HG02610 (cell line): Measurements from ENCODE around the gene ZNF516.

ENCODE experiments used
- ATAC-seq: cut with Tn5 transposase; IDR thresholded peaks from one replicate; pipeline ENCODE4 v1.9.1; 2021; ENCODE audit warnings: mild to moderate bottlenecking, moderate library complexity; ENCODE audit not compliant: unreplicated experiment

Gene ZNF516

DNA sequence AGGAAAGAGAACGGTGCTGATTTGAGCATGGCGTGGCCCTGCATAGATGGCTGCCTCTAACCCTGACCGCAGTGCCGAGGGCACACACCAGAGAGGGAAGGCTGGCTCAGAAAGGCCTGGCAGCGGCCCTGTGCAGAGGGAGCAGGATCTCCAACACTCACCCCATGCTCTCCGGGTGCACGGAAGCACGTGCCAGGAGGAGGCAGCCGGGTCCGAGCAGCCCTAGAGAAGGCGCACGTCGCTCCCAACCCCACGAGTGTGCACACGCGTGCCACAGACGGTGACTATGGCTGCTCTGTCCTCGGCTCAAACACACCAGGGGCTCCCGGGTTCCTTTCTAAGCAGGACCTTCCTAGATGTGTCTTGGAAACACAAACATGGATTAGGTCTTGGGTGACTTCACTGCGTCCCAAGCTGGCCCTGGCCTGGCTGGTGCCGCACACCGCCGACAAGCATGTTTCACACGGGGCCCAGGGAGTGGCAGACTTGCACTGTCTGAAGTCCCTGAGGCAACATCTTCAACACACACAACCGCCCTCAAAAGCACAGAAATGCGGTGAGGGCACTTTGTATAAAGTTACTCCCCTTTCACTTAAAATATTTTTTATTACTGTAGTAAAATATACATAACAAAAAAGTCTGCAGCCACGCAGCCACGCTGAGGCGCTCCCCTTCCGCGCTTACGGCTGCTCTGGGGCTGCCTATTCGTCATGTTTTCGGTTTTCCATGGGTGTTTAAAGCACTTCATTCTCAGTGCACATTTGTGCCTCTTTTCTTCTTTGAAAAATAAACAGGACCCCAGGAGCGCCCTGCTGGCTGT, 110.0 kb downstream of the ZNF516 start:
- no peak for ATAC-seq

DNA sequence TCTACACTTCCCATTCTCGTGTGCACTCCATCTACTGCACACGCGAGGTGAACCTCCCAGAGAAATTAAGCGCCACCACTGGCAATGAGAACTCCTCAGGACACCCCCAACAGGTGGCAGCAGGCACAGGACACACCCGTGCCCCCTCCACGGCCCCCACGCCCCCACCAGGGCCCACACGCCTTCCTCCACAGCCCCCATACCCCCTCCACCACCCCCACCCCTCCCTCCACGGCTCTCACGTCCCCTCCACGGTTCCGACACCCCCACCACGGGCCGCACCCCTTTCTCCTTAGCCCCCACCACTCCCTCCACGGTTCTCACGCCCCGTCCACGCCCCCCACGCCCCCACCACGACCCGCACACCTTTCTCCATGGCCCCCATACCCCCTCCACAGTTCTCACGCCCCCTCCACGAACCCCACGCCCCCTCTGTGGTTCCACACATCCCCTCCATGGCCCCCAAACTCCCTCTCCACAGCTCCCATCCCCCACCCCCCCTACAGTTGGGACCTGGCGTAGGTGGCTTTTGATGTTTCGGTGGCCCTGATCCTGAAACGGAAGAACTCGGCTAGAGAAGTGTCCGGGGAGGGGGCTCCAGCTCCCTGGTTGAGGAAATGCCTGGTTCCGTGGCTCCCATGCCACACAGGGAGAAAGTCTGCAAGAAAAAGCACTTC, 110.8 kb downstream of the ZNF516 start:
- ATAC-seq: no peak

DNA sequence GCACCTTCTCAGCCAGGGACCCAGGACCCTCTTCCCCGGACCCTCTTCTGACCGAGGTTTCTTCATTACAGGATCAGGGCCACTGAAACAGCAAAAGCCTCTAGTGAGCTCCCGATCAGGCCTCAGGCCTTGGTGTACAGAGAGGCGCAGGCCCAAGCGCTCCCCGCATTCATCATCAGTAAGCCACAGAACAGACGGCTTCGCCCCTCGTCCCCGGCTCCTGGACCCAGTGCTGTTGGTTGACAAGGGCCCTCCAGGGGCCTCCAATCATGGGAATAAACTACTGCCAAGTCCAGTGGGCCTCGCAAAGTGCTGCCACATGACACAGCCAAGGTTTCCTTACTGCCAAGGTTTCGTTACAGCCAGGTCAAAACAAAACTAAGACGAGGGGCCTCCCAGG, 111.4 kb downstream of the ZNF516 start:
- ATAC-seq: no peak

DNA sequence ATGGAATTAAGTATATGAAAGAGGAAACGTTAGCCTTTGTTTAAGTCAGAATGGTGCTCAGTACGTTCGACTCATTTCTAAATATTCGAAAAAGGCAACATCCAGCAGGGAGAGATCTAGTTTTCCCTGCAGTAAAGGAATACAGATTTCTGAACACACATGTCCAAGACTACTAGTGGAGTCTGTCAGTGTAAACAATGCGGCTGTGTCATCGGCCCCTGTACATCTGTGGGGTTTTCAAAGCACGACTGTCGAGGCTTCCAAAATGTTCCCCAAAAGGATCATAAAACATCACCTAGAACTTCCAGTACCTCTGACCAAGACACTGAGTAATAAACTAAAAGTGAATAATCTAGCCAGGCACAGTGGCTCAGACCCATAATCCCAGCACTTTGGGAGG, 112.8 kb downstream of the ZNF516 start:
- ATAC-seq: no peak

DNA sequence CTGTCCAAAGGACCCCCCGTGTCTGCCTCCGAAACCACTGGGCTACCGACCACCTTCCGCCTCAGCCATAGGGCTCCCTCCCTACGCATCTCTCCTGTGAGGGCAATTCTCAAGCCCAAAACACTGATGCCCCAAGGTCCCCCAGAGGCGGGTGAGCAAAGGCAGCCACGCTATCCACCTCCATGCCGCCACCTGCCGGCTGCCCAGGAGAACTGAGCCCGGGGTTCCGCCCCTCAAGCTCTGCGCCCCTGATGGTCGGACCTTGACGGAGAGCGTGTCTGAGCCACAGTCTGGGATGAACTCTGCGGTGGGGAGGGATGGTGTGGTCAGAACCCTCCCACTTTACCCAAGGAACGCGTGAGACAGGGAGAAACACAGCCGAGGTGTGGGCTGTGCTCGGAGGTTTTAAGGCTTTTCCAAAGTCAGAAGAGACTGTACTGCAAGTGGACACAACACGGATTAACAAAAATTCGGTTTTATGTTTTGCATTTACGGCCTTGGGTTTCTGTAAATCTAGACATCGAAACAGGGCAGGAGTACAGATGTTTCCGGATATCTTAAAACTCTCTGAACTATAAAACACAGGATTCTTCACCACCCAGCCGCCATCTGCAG, 114.1 kb downstream of the ZNF516 start:
- no peak for ATAC-seq

DNA sequence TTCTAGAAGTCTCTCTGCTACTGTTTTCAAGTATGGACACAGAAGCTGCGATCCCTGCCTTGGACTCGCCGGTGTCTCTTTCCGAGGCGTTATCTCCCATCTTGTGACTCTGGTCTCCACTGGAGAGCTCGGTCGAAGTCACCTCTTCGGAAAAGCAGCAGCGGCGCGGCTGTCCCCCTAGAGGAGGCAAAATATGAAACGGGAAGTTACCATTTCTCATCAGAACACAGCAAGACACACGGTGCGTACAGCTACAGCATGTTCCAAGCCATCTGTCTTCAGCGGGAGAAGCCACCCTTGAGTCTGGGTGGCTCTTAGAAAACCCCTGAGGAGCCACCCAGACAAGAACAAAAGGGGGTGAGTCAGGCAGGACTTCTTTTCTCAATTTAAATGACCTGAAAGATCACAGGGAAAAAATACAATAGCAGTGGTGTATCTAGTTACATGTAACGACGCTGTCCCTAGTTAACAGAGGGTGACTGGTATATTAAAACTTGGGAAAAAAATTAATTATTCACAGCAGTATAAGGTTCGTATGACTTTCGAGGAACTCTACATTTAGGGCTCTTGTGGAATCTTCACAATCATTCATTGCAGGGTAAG, 114.8 kb downstream of the ZNF516 start:
- ATAC-seq: no peak

DNA sequence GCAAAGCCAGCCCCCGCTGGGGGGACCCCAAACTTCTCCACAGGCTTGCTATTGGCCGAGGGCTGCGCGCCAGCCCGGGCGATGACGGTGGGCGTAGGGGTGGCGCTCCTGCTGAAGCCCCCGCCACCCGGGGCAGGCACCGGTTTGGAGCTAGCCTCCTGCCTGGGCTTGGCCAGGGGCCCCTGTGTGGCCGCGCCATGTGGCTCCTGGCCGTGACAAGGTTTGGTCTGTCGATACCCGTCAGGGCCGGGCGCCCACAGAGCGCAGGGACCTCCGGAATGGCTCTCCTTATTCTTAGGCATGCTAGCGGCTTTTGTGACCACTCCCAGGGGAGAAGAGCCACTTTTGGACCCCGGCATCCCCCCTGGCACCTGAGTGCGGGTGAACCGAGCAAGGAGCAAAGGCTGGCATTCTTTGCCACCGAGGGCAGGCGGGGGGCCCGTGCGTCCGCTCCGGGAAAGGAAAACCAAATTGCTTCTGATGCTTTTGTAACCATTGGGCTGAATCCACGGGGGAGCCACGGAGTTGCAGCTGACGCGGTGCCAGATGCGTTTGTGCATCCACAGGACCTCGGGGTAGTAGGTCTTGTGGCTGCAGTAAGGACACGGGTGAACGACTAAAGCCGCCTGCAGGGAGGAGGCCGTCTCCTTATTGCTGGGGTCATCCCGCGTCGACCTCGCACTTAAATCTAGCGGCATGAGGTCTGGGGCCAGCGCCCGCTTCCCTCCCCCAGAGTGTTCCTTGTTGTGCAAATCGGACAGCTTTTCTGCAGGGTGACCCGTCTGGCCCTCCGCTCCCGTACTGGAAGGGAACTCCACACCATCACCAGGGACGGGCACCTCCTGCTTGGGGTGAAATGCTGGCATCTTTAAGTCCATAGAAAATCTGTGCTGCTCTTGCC, 115.6 kb downstream of the ZNF516 start:
- no peak for ATAC-seq

DNA sequence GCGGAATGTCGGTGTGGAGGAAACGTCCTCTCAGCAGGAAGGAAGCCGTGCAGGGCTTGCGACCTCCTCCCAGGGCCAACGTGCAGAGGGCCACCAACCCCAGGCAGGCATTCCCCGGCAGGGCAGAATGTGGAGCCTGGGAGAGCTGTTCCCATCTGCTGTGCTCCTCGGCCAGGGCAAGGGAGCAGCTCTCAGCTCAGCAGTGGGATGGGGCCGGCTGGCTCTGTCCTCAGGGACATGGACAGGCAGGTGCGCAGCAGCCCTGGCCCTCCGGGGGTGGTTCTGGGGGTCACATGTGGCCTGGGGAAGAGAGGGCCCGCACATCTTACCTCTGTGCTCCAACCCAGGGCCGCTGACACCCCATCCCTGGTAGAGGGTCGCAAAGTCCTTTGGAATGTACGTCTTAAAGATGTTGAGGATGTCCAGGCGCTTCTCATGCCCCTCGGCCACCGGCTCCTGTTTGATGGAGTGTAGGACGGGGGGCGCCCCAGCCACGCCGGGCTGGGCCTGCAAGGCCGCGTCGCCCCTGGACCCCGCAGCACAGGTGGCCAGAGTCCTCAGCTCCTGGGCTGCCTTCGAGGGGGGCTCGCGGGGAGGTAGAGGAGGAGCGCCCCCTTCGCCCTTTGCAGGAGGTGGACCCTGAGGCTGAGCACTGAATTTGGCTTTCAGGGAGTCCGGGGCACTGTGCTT, 116.4 kb downstream of the ZNF516 start:
- ATAC-seq: no peak

DNA sequence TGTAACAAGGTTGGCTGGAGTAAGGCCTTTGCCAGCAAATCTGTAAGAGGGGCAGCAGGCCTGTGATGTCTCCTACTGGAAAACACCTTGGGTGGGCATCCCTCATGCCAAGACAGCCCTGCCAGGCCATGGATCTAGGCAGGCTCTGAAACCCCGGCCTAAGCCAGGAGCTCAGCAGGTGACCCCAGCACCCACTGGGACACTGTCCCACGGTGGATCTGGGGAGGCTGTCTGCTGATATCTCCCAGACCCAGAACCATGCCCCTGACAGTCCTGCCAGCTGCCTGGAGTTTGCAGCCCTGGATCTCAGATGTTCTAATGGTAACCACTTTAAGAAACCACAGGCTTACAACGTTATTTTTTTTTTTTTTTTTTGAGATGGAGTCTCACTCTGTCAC, 117.7 kb downstream of the ZNF516 start:
- no peak for ATAC-seq

DNA sequence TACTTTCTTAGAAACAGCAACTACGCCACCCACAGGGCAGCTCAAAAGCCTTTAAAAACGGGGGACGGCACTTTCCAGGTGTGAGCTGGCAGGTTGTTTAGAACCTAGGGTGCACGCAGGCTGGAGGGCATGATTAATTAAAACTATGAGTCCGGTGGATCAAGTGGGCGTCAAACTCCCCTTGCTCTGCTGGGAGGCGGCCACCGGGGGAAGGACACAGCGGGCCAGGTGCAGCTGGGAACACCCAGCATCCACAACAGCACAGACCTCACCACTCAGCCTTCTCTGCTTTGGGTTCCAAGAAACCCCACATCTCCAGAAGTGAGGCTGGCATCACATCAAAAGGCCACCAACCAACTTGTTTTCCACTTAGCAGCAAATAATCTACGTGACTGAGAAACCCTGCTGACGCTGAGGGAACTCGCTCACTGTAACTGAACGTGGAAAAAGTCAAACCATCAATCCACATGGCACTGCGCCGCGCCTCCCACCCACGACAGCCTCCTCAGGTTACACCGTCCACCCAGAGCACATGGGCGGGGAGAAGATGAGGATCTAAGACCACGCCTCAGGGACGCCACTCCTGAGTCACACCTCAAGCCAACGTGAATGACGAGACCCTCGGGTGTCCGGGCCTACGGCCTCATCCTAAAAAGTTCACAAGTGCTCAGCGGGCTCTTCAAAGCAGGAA, 118.2 kb downstream of the ZNF516 start:
- no peak for ATAC-seq

DNA sequence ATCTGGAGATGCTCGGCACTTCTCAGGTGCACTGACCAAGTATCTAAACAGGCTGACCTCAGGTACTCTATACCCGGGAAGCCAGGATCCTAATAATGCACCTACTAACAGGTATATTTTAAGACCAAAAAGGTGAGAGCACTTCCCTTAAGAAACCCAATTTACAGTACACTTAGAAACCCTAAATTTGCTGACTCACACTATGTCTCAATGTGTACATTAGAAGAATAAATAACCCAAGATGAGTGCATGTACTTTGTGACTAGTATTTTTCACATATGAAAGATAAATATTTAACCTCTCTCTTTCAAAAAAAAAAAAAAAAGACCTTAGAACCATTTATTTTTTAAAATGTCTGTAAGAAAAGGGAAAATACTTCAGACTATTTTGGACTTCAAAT, 118.8 kb downstream of the ZNF516 start:
- ATAC-seq: no peak

DNA sequence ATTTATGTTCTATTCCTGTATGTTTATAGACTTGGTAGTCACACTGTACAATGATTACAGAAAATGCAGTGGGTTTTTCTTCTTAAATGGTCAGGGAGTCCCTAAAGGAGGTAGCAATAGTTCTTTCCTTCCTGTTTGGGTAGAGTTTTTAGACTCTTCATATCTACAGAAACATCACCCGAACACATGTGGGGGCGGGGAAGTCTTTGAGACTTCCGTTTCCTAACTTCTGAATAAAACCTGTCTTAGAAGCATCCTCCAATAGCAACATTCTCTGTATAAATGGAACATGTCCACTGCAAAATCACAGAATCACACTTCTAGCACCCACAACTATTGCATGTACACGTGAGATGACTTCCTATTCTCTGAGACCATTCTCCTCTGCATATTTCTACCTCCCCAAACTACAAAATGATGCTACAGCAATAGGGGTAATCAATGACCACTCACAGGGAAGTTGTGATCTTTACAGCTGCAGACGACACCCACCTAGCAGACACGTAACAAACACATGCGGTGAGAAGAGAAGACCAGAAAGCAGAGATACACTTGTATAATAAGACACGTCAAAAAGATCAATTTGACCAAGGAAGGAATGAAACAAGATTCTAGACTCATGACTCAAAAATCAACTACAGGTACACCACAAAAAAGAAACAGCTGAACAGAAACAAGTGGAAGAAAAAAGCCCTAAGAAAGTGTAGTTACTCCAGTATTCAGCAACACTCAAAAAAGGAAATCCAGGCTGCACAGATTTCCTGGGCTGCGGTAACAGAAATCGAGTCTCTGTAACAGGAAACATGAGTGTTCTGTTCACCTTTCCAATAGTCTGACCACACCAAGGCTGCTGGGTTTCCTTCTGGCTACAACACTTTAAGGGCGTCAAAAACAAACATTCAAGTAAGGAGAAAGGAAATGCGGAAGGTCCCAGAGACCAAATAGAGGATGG, 120.4 kb downstream of the ZNF516 start:
- peak; percentile 93 for ATAC-seq

DNA sequence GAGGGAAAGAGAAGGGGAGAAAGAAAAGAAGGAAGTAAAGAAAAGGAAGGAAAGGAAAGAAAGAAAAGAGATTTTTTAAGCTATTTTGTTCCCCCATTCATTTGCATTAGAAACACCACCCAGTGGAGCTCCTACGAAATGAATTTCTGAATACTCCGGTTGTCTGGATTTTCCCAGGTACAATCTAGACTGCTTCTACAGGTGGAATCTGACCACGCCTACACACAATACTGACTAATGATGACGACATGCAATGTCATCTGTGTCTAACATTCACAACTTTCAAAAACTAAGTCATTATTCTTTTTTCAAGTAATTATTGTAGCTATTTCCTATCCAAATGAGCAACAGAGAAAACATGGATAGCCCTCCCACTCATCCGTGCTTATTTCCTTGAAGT, 121.7 kb downstream of the ZNF516 start:
- ATAC-seq: no peak

DNA sequence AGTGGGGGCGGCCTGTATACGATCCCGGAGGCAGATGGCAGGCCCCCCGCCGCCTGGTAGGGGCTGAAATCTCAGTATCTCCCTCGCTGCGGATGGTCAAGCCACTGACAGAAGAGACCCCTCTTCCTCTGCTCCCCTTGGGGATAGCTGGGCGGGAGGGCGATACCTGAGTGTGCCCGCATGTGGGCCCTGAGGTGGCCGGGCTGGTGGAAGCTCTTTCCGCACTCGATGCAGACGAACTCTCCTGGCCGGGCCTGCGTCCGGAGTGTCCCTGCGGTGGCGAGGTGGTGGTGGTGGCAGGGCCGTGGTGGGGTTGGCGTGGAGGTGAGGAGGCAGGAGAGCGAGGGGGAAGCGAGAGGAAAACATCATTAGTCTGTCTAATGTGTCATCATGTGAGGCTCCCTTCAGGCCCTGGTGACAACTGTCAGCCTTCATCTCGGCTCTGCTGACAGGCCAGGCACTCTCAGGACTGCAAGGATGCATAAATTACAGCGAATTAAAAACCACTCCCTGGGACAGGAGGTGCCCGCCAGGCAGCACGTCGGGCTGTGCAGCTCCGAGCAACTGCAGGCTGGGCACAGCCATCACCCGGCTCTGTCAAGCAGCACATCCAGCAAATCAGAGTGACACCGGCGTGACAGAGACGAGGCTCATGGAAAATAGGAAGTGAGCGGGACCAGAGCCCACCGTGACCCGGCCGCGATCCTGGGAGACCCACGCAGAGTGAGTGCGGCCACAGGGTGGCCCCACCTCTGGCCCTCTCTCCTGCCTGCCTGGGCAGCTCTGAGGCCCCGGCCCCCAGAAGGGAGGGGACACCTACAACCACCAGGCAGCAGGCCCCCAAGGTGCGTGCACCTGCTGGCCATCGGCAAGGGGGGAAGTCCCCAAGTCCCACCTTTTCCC, 123.5 kb downstream of the ZNF516 start:
- ATAC-seq: no peak

DNA sequence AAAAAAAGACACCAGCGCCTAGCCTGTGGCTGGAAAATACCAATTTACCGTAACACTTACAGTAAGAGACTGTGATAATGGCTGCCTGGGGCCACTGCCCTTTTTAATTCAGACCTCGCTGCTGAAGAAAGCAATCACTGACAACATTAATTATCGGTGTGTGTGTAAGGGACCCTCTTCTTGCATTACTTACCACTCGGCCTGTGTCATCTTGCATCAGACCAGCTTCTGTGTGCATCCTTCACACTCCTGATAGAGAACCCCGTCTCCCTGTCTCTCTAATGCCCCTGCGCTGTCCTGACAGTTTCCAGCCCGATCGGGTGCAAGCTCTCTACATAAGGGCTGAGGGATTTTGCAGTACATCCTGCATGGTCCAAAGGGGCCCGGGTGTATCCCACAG, 124.4 kb downstream of the ZNF516 start:
- no peak for ATAC-seq

DNA sequence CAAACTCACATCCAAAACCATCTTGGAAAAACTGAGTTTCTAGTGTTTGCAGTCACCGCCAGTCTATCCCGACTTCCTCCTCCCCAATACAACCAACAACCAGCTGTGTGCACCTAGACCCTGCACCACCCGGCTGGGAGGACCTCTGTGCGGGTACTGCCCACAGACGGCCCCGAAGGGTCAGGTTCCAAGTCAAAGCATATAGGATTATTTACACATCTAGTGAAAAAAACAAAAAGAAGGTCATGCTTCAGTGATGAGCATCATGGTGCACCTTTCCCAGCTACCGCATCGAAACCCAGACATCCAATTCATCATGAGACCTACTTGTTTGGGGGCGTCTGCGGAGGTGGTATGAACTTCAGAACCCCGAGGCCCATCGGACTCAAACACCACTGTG, 124.8 kb downstream of the ZNF516 start:
- ATAC-seq: no peak

DNA sequence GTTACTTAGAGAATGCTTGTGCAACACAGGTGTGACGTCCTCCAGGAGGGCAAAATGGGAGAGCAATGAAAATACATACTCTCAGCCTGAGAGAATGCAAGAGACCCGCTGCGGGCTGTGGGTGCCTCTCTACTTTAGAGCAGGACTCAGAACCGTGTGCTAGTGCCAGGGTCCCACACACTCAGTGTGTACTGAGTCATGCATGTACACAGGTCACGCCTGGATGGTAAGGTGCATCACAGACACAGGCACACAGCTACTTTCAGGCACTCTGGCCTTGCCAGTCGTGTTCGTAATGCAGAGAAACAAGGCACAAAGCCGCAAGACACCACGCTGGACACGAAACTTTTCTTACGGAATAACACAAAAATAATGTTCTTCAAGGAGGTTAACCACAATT, 125.3 kb downstream of the ZNF516 start:
- ATAC-seq: no peak
